RWPE1 (cell line): ENCODE data around the gene SRL.
"Not testable (repeated sequence)": the region's sequence is repeated elsewhere in the genome, so short reads cannot be mapped to it uniquely, and the experiment has no call there.

ENCODE experiments used
- CTCF ChIA-PET: fragments of 350-600 bp; sonication (Branson Sonifier 250); formaldehyde crosslinking; extraction: SDS; loops from one replicate; lab custom pipeline; 2021; lab: Yijun Ruan, JAX
- POLR2A ChIA-PET: fragments of 400-600 bp; formaldehyde crosslinking; extraction: SDS; loops from one replicate; lab custom pipeline; 2020; ENCODE audit warnings: antibody characterized with exemption; ENCODE audit not compliant: low non-redundant PET; lab: Yijun Ruan, JAX
- DNase-seq: peaks from one replicate; pipeline ENCODE4 v3.0.0; 2012; ENCODE audit warnings: low spot score
- H3K27ac ChIP-seq: fragments of 450-650 bp; 2 replicates; pipeline ENCODE4 v1.5.1; 2017
- TF ChIP-seq, protein P1 (sequence below): fragments of 450-650 bp; conservative IDR thresholded peaks from 2 replicates; pipeline ENCODE4 v1.5.1; 2017; ENCODE audit warnings: low read depth, mild to moderate bottlenecking

Gene SRL

DNA sequence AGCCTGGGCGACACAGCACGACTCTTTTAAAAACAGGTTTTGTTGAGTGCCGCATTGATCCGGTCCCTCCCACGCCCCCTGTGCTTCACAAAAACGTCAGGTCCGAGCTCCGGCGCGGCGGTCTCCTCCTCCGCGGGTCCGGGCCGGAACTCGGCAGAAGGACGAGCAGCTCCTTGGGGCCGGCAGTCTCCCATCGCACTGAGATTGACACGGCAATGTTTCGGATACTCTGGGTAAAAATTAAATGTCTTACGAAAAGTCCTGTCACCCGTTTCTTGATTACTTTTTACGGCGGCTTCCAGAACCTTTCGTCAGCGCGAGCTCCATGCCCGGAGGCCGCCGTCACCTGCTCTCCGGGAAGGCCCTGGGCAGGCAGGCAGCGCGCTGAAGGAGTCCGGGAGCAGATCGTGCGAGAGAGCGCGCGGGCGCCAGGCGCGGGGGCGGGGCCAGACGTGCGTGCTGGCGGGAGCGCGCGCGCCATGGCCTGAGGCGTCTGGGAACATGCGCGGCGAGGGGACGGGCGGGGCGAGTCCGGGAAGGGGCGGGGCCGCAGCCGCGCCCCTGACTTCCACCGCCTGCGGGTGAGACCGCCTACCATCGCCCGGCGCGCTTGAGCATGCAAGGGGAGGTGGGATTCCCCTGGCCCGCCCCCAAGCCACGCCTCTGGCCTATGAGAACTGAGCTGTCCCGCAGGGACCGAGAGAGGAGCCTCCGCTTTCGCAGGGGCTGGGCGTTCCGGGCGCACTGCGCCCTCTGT is 11.7 kb upstream of the SRL start:
- POLR2A ChIA-PET: interaction anchor here (0.5 to 1.6 kb wide), 6 partner anchors 18 to 348 kb away, joined by 3 to 10 read pairs (median 4); no protein-coding TSS in a partner anchor
- DNase-seq: peak; percentile 96
- peak overlapping the region; percentile 89 for H3K27ac ChIP-seq
- CTCF ChIA-PET: interaction anchor here (0.6 to 2.3 kb wide), 31 partner anchors 9 to 371 kb away, joined by 3 to 32 read pairs (median 3); partner anchors contain the start of genes ADCY9 and TFAP4
- TF ChIP-seq, protein P1, sequence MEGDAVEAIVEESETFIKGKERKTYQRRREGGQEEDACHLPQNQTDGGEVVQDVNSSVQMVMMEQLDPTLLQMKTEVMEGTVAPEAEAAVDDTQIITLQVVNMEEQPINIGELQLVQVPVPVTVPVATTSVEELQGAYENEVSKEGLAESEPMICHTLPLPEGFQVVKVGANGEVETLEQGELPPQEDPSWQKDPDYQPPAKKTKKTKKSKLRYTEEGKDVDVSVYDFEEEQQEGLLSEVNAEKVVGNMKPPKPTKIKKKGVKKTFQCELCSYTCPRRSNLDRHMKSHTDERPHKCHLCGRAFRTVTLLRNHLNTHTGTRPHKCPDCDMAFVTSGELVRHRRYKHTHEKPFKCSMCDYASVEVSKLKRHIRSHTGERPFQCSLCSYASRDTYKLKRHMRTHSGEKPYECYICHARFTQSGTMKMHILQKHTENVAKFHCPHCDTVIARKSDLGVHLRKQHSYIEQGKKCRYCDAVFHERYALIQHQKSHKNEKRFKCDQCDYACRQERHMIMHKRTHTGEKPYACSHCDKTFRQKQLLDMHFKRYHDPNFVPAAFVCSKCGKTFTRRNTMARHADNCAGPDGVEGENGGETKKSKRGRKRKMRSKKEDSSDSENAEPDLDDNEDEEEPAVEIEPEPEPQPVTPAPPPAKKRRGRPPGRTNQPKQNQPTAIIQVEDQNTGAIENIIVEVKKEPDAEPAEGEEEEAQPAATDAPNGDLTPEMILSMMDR: no peak

GRCh38 chr16:4253012-4253393 is 11.1 kb upstream of the SRL start:
- not testable (repeated sequence) for DNase-seq
- POLR2A ChIA-PET: interaction anchor here (0.8 to 1.6 kb wide), 3 partner anchors 19 to 70 kb away, joined by 4 to 10 read pairs (median 4); no protein-coding TSS in a partner anchor
- CTCF ChIA-PET: interaction anchor here (0.6 to 2.3 kb wide), 8 partner anchors 9 to 371 kb away, joined by 3 to 32 read pairs (median 4); partner anchors contain the start of gene ADCY9
- H3K27ac ChIP-seq: peak overlapping the region; percentile 89

GRCh38 chr16:4249530-4250308 is 7.8 kb upstream of the SRL start:
- H3K27ac ChIP-seq: no peak overlapping the region
- CTCF ChIA-PET: interaction anchor here (0.8 kb wide), 1 partner anchor 80 kb away, joined by 4 read pairs; no protein-coding TSS in a partner anchor
- TF ChIP-seq, protein P1: no peak
- DNase-seq: no peak
- POLR2A ChIA-PET: interaction anchor here (0.6 kb wide), 2 partner anchors 33 to 40 kb away, joined by 3 to 6 read pairs; no protein-coding TSS in a partner anchor

GRCh38 chr16:4247460-4247784 is 5.5 kb upstream of the SRL start:
- no peak overlapping the region for H3K27ac ChIP-seq
- no peak for DNase-seq
- TF ChIP-seq, protein P1: no peak
- CTCF ChIA-PET: interaction anchor here (1.0 kb wide), 1 partner anchor 264 kb away, joined by 3 read pairs; no protein-coding TSS in a partner anchor
- POLR2A ChIA-PET: no interaction called here

DNA sequence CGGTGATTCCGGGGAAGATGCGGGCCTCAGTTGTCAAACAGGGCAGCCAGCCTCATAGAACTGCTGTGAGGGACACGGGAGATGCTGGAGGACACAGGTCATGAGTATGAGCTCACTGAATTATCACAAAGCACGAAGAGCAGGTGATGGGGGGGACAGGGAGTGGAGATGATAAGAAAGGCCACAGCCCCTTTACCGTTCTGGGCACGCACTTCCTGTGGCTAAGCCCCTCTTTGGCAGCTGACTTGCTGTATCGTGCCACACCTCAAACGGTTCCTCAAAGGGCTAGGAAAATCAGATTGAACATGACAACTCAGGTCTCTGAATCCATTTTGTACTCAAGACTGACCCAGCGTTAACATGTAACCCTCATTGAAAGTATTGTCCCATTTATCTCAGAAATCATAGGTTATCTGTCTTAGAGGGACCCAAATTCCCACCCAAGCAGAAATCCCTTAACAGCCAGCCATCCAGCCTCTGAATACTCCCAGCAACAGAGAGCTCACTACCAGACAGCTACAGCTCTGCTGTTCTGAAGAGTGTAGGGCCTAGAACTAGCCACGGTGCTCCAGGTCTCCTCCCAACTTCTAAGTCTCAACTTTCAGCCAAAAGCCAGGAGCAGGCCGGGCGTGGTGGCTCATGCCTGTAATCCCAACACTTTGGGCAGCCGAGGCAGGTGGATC is 5.0 kb upstream of the SRL start:
- DNase-seq: no peak
- ChIA-PET POLR2A (no interaction called here), CTCF (interaction anchor here (0.6 to 1.0 kb wide), 3 partner anchors 46 to 264 kb away, joined by 3 to 5 read pairs (median 3); no protein-coding TSS in a partner anchor)
- H3K27ac ChIP-seq: no peak overlapping the region
- TF ChIP-seq, protein P1: no peak

- ChIA-PET POLR2A (interaction anchor here (0.6 to 0.7 kb wide), 2 partner anchors 39 to 853 kb away, joined by 3 to 10 read pairs; no protein-coding TSS in a partner anchor), CTCF (no interaction called here)
- no peak for DNase-seq
- TF ChIP-seq, protein P1: no peak
- H3K27ac ChIP-seq: no peak overlapping the region
Measured at GRCh38 chr16:4245077-4245791, 3.4 kb upstream of the SRL start.
